Measurements from ENCODE around the gene MELK. TPM values are rescaled to one million over a fixed set of nuclear protein-coding genes. Genes with fewer than 3 reads are reported as not detected.

MELK gene
- polyA plus RNA-seq, 1 donor from 2014 or later = 1.8 TPM

DNA sequence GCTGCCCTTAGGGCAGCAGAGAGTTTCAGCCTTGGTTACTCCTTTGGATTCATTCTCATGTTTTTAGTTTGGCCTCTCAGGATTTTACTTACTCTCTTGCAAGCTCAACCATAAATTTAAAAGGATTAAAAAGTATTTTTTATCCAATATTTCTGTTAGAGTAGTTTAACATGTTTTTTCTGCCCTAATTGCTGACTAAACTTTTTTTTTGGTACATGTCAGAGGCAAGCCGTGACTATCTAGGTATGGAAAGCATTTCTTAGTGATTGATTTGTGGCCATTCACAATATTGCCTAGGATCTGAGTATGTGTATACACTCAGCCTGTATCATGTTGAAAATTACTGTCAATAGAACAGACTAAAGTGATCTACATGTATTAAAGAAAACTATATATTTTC is 92.1 kb downstream of the MELK start:
- Histone ChIP-seq H3K36me3 (ENCODE audit: insufficient read depth, low read length) (no peaks in the 10 kb centered on the region), H4K20me1 (ENCODE audit: insufficient read depth) (no peaks in the 10 kb centered on the region), H3K79me2 (replicated peaks; ENCODE audit: insufficient read depth, low read length) (no peaks in the 10 kb centered on the region), H3K9ac (ENCODE audit: low read length) (no peak overlapping the region), H3K27ac (ENCODE audit: low read length) (no peak overlapping the region), H3K9me2 (ENCODE audit: insufficient read depth, low read length) (no peaks in the 10 kb centered on the region), H3K27me3 (ENCODE audit: insufficient read depth, low read depth, low read length) (no peaks in the 10 kb centered on the region), H3F3A (ENCODE audit: insufficient read depth, low read length, poor library complexity, severe bottlenecking) (no peaks in the 10 kb centered on the region), H3K4me2 (ENCODE audit: low read length) (no peak overlapping the region), H2AFZ (ENCODE audit: low read depth, low read length) (no peak overlapping the region), H3K9me3 (ENCODE audit: low read length) (no peaks in the 10 kb centered on the region), H3K4me3 (ENCODE audit: low read length) (no peak overlapping the region)
- TF ChIP-seq MXI1 (conservative IDR thresholded peaks at IDR 0.05; ENCODE audit: poor library complexity, severe bottlenecking) (no peak), SMC3 (conservative IDR thresholded peaks at IDR 0.05; ENCODE audit: poor library complexity) (no peak), EZH2 (IDR thresholded peaks at IDR 0.05; ENCODE audit: borderline replicate concordance, insufficient read depth, low read length, poor library complexity, severe bottlenecking) (no peak), POLR2AphosphoS5 (IDR thresholded peaks at IDR 0.05) (no peak), RAD21 (conservative IDR thresholded peaks at IDR 0.05) (no peak), EP300 (conservative IDR thresholded peaks at IDR 0.05; ENCODE audit: poor library complexity, severe bottlenecking) (no peak), TAF1 (IDR thresholded peaks at IDR 0.05; ENCODE audit: low read depth) (no peak)
- TF ChIP-seq, protein P1, sequence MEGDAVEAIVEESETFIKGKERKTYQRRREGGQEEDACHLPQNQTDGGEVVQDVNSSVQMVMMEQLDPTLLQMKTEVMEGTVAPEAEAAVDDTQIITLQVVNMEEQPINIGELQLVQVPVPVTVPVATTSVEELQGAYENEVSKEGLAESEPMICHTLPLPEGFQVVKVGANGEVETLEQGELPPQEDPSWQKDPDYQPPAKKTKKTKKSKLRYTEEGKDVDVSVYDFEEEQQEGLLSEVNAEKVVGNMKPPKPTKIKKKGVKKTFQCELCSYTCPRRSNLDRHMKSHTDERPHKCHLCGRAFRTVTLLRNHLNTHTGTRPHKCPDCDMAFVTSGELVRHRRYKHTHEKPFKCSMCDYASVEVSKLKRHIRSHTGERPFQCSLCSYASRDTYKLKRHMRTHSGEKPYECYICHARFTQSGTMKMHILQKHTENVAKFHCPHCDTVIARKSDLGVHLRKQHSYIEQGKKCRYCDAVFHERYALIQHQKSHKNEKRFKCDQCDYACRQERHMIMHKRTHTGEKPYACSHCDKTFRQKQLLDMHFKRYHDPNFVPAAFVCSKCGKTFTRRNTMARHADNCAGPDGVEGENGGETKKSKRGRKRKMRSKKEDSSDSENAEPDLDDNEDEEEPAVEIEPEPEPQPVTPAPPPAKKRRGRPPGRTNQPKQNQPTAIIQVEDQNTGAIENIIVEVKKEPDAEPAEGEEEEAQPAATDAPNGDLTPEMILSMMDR (IDR thresholded peaks at IDR 0.05; ENCODE audit: poor library complexity, severe bottlenecking) = no peak
- TF ChIP-seq, protein P2, sequence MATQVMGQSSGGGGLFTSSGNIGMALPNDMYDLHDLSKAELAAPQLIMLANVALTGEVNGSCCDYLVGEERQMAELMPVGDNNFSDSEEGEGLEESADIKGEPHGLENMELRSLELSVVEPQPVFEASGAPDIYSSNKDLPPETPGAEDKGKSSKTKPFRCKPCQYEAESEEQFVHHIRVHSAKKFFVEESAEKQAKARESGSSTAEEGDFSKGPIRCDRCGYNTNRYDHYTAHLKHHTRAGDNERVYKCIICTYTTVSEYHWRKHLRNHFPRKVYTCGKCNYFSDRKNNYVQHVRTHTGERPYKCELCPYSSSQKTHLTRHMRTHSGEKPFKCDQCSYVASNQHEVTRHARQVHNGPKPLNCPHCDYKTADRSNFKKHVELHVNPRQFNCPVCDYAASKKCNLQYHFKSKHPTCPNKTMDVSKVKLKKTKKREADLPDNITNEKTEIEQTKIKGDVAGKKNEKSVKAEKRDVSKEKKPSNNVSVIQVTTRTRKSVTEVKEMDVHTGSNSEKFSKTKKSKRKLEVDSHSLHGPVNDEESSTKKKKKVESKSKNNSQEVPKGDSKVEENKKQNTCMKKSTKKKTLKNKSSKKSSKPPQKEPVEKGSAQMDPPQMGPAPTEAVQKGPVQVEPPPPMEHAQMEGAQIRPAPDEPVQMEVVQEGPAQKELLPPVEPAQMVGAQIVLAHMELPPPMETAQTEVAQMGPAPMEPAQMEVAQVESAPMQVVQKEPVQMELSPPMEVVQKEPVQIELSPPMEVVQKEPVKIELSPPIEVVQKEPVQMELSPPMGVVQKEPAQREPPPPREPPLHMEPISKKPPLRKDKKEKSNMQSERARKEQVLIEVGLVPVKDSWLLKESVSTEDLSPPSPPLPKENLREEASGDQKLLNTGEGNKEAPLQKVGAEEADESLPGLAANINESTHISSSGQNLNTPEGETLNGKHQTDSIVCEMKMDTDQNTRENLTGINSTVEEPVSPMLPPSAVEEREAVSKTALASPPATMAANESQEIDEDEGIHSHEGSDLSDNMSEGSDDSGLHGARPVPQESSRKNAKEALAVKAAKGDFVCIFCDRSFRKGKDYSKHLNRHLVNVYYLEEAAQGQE (IDR thresholded peaks at IDR 0.05; ENCODE audit: borderline replicate concordance) = no peak

DNA sequence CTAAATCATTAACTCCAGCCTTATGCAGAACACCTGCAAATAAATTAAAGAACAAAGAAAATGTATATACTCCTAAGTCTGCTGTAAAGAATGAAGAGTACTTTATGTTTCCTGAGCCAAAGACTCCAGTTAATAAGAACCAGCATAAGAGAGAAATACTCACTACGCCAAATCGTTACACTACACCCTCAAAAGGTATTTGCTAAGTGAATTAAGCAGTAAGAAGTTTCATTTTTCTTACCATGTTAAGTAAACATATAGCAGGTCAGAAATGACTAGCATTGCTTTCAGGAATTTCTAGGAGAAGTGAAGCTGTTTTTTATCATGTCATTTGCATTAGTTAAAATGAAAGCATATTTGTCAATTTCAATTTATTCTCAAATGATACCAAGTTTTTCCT is 92.7 kb downstream of the MELK start:
- Histone ChIP-seq H3K27ac (ENCODE audit: low read length) (no peak overlapping the region), H3F3A (ENCODE audit: insufficient read depth, low read length, poor library complexity, severe bottlenecking) (no peaks in the 10 kb centered on the region), H3K9me2 (ENCODE audit: insufficient read depth, low read length) (no peaks in the 10 kb centered on the region), H3K9me3 (ENCODE audit: low read length) (no peaks in the 10 kb centered on the region), H3K4me3 (ENCODE audit: low read length) (no peak overlapping the region), H3K36me3 (ENCODE audit: insufficient read depth, low read length) (no peaks in the 10 kb centered on the region), H2AFZ (ENCODE audit: low read depth, low read length) (no peak overlapping the region), H4K20me1 (ENCODE audit: insufficient read depth) (no peaks in the 10 kb centered on the region), H3K27me3 (ENCODE audit: insufficient read depth, low read depth, low read length) (no peaks in the 10 kb centered on the region), H3K4me2 (ENCODE audit: low read length) (no peak overlapping the region), H3K9ac (ENCODE audit: low read length) (no peak overlapping the region), H3K79me2 (replicated peaks; ENCODE audit: insufficient read depth, low read length) (no peaks in the 10 kb centered on the region)
- TF ChIP-seq, protein P2 (IDR thresholded peaks at IDR 0.05; ENCODE audit: borderline replicate concordance) = no peak
- TF ChIP-seq TAF1 (IDR thresholded peaks at IDR 0.05; ENCODE audit: low read depth) = no peak
- TF ChIP-seq EZH2 (IDR thresholded peaks at IDR 0.05; ENCODE audit: borderline replicate concordance, insufficient read depth, low read length, poor library complexity, severe bottlenecking) = no peak
- TF ChIP-seq EP300 (conservative IDR thresholded peaks at IDR 0.05; ENCODE audit: poor library complexity, severe bottlenecking) = no peak
- no peak for TF ChIP-seq MXI1 (conservative IDR thresholded peaks at IDR 0.05; ENCODE audit: poor library complexity, severe bottlenecking)
- no peak for TF ChIP-seq RAD21 (conservative IDR thresholded peaks at IDR 0.05)
- TF ChIP-seq POLR2AphosphoS5 (IDR thresholded peaks at IDR 0.05) = no peak
- TF ChIP-seq SMC3 (conservative IDR thresholded peaks at IDR 0.05; ENCODE audit: poor library complexity) = no peak
- TF ChIP-seq, protein P1 (IDR thresholded peaks at IDR 0.05; ENCODE audit: poor library complexity, severe bottlenecking) = no peak

All from neural cell (in vitro differentiated cells).